OCI-LY1 (cell line): ENCODE results near the gene NELL1.

ENCODE experiments used
- CTCF ChIP-seq: fragments of 200-600 bp; sonication (generic), shearing (Covaris generic); IDR thresholded peaks from 2 replicates; pipeline ENCODE4 v1.5.1; 2017; ENCODE audit warnings: mild to moderate bottlenecking, antibody characterized with exemption, low read length, moderate library complexity, mixed read lengths
- EZH2 ChIP-seq: fragments of 200-600 bp; sonication (generic), shearing (Covaris generic); IDR thresholded peaks from 2 replicates; pipeline ENCODE4 v1.8.0; 2017; ENCODE audit warnings: borderline replicate concordance, mixed run types, mild to moderate bottlenecking, antibody characterized with exemption, low read length, moderate library complexity, mixed read lengths

GRCh38 chr11:21372672-21373071, 703.3 kb downstream of the NELL1 start:
- TF ChIP-seq CTCF (no peak), EZH2 (no peak)
